Suprapubic skin (tissue), 4 donors: ENCODE measurements around the gene IDI2.

Source experiments
- CTCF ChIP-seq, 2 donors: fragments of 200-600 bp in 1 of 2; fragments of 450-650 bp in 1 of 2; sonication (generic) in 1 of 2; IDR thresholded peaks; one replicate each; pipeline ENCODE4 v1.5.1; 2016 to 2019; ENCODE audit warnings: antibody characterized with exemption in 2 of 2, mild to moderate bottlenecking in 1 of 2, moderate library complexity in 1 of 2
- EP300 ChIP-seq: sonication (generic); formaldehyde crosslinking; IDR thresholded peaks from one replicate; pipeline ENCODE4 v1.6.1; 2017; ENCODE audit warnings: antibody characterized with exemption
- POLR2A ChIP-seq, 2 donors: fragments of 450-650 bp; IDR thresholded peaks; one replicate each; pipeline ENCODE4 v1.6.1; 2017; ENCODE audit warnings: antibody characterized with exemption in 2 of 2, mild to moderate bottlenecking in 2 of 2, moderate library complexity in 2 of 2
- POLR2AphosphoS5 ChIP-seq, 3 donors: sonication (generic); formaldehyde crosslinking; IDR thresholded peaks; one replicate each; pipeline ENCODE4 v1.6.1; 2017; ENCODE audit warnings: antibody characterized with exemption in 3 of 3

- TF ChIP-seq CTCF (IDR thresholded peaks at IDR 0.05) (no peak), POLR2A (IDR thresholded peaks at IDR 0.05) (no peak), POLR2AphosphoS5 (IDR thresholded peaks at IDR 0.05) (no peak), EP300 (no peak)
Measured at GRCh38 chr10:994836-995558, 30.7 kb downstream of the IDI2 start.
